ENCODE measurements around the gene PAX2.

PAX2 gene

DNA sequence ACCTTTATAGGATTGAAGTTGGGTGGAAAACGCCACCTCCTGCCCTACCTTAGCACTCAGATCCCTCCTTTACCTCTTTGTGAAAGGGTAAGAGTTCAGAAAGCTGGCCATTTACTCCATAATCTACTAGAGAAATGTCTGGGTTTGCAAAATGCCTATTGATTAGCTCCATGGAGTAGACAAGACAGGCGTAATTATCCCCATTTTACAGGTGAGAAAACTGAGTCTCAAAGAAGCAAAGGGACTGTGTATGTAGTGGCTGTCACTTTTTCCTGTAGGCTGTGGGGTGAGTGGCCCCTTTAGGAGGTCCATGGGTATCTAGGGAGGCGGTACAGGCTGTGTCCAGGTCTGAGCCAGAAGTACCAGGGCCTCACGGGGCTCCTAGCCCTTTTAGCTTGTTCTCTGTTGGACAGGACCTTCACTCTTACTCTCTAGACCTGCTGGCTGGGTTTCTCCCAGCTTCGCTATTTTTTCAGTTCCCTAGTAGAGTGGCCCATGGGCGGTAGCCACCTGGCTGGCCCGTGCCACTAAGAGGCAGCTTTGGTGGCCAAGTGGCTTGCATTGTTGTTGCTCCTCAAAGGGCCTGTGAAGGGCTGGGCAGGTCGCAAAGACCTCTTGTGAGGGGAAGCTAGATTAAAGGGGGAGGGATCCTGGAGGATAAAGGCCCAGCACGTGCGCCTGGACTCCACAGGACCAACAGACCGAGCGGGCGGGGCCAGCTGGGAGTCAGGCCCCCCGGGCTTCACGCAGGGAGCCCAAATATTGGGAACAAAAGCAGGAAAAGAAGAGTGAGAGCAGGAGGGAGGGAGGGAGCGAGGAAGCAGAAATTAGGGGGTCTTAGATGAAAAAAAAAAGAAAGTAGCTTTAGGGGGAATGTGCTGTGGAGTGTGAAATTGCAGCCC lies 4.7 kb upstream of the PAX2 start:
- Mint-ChIP-seq H3K4me1 (peaks cover 33% of the 10 kb centered on the region), H3K27me3 (ENCODE audit: low read depth) (peaks cover 98% of the 10 kb centered on the region)

DNA sequence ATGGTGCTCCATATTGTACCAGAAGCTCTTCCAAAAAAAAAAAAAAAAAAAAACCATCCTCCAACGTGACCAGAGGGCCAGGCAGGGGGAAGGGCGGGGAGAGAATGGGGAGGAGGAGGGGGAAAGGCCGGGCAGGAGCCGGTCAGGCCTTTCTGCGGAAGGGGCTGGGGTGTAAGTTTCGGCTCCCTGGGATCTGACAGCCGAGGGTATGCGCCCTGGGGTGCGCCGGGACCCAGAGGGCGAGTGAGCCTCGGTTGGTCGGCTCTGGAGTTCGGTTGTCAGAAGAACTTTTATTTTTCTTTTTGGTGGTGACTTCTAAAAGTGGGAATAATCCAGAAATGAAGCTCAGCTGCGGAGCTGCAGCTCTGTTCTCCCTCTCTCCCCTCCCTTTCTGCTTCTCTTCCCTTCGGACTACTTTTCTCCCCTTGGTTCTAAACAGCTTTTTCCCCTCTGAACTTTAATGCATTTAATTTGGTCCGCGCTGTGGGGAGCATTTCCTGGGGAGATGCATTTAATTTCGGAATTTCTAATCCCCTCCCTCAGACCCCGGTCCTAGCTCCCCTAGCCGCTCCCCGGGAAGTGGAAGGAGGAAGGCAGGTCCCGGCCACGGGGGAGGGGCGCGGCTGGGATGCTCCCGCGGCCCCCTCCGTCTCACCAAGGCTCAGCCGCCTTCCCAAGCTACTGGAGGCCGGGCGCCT lies 3.9 kb upstream of the PAX2 start:
- H3K27ac Mint-ChIP-seq: peak overlapping the region; percentile 57 to 99 (median 83)
- no peaks in the 10 kb centered on the region for H3K9me3 Mint-ChIP-seq
- H3K4me1 Mint-ChIP-seq: peaks cover 39% of the 10 kb centered on the region
- peak overlapping the region; percentile 82 to 88 (median 84) for H3K4me3 Mint-ChIP-seq
- H3K27me3 Mint-ChIP-seq (ENCODE audit: low read depth): peaks cover 97% of the 10 kb centered on the region
- no peaks in the 10 kb centered on the region for H3K36me3 Mint-ChIP-seq (ENCODE audit: low read depth)
- TF ChIP-seq, protein P1, sequence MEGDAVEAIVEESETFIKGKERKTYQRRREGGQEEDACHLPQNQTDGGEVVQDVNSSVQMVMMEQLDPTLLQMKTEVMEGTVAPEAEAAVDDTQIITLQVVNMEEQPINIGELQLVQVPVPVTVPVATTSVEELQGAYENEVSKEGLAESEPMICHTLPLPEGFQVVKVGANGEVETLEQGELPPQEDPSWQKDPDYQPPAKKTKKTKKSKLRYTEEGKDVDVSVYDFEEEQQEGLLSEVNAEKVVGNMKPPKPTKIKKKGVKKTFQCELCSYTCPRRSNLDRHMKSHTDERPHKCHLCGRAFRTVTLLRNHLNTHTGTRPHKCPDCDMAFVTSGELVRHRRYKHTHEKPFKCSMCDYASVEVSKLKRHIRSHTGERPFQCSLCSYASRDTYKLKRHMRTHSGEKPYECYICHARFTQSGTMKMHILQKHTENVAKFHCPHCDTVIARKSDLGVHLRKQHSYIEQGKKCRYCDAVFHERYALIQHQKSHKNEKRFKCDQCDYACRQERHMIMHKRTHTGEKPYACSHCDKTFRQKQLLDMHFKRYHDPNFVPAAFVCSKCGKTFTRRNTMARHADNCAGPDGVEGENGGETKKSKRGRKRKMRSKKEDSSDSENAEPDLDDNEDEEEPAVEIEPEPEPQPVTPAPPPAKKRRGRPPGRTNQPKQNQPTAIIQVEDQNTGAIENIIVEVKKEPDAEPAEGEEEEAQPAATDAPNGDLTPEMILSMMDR (IDR thresholded peaks at IDR 0.05; ENCODE audit: unreplicated experiment in 3 of 3): no peak

More for the DNA sequence above, 4.7 kb upstream of the PAX2 start:
- H3K36me3 Mint-ChIP-seq (ENCODE audit: low read depth): no peaks in the 10 kb centered on the region
- H3K4me3 Mint-ChIP-seq: peak overlapping the region; percentile 82 to 88 (median 84)
- peak overlapping the region; percentile 57 to 99 (median 83) for H3K27ac Mint-ChIP-seq
- no peaks in the 10 kb centered on the region for H3K9me3 Mint-ChIP-seq
- TF ChIP-seq, protein P1 (IDR thresholded peaks at IDR 0.05; ENCODE audit: unreplicated experiment in 3 of 3): no peak

DNA sequence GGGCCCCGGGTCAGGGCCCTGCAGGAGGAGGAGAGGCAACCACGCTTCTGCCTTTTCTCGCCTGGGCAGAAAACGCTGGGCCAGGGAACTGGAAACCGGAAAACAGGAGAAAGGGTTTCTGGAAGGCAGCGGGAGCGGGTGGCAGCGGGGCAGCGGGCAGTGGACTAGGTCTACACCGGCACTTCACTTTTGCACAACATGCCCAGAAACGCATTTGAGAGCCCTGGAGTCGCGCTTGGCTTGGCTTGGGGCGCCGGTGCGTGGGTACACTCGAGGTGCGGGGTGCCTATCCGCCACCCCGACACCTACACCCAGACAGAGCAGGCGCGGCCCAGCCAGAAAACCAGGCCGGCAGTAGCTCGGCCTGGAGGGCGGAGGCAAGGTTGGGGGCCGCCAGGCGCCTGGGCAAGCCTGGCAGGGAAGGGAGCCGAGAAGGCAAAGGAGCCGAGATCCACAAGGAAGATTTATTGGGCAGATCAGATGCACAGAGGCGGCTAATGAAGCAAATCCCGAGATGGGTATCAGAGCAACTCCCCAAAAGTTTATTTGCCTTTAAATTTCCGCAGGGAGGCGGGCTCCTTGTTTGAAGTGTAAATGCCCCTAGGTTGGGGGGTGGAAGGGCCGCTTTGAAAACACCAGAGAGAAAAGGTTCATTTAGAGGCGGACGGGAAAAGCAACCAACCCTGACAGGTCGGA lies 3.2 kb upstream of the PAX2 start:
- H3K27ac Mint-ChIP-seq: peak overlapping the region; percentile 83 to 99 (median 85)
- TF ChIP-seq, protein P1 (IDR thresholded peaks at IDR 0.05; ENCODE audit: unreplicated experiment in 3 of 3): no peak
- peaks cover 45% of the 10 kb centered on the region for H3K4me1 Mint-ChIP-seq
- H3K4me3 Mint-ChIP-seq: peak overlapping the region; percentile 79 to 85 (median 84)
- H3K27me3 Mint-ChIP-seq (ENCODE audit: low read depth): peaks cover 97% of the 10 kb centered on the region
- peaks cover 3% of the 10 kb centered on the region for H3K36me3 Mint-ChIP-seq (ENCODE audit: low read depth)
- H3K9me3 Mint-ChIP-seq: no peaks in the 10 kb centered on the region

DNA sequence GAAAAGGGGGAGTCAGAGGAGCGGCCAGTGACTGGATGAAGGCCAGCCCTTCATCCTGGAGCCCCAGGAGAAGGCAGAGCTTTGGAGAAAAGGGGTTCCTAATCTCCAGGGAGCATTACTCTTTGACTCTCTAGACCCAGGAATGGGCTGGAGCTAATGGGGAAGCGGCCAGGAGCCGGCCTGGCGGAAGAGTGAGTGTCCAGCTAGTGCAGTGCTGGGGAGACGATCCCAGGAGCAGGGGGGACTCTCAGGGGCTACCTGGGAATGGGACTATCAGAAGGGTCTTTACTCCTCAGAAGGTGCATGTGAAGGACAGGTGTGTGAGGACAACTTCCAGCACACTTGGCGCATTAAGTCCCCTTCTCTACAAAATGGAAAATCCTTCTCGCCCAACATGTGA lies 2.4 kb upstream of the PAX2 start:
- peak overlapping the region; percentile 77 to 88 (median 85) for H3K4me3 Mint-ChIP-seq
- TF ChIP-seq, protein P1 (IDR thresholded peaks at IDR 0.05; ENCODE audit: unreplicated experiment in 3 of 3): no peak
- H3K4me1 Mint-ChIP-seq: peaks cover 47% of the 10 kb centered on the region
- peak overlapping the region; percentile 83 to 99 (median 85) for H3K27ac Mint-ChIP-seq
- H3K9me3 Mint-ChIP-seq: no peaks in the 10 kb centered on the region
- peaks cover 97% of the 10 kb centered on the region for H3K27me3 Mint-ChIP-seq (ENCODE audit: low read depth)
- H3K36me3 Mint-ChIP-seq (ENCODE audit: low read depth): peaks cover 7% of the 10 kb centered on the region

DNA sequence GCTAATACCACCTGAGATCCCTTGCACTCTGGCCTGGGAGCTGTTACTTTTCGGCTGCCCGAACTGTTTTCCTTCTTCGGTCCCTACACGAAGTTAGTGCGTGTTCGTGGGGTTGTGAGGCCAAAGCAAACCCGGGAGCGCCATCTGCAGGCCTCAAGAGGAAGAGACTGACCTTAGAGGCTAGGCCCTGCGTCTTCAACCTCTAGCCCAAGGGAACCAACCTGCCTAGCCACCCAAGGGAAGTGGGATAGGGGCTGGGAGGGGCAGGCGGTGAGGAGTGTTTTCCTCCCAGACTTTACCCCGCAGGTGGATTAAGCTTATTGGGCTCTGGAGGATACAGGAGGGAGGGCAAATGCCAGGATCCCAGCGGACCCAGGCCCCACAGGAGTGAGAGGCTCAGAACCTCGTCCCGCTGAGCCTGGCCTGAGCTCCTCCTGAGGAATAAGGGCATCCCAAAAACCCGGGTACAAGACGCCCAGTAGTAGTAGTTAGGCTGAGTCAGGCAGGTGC lies 1.7 kb upstream of the PAX2 start:
- Mint-ChIP-seq H3K9me3 (no peaks in the 10 kb centered on the region), H3K4me1 (peaks cover 48% of the 10 kb centered on the region), H3K27me3 (ENCODE audit: low read depth) (peaks cover 97% of the 10 kb centered on the region), H3K4me3 (peak overlapping the region; percentile 77 to 88 (median 85)), H3K36me3 (ENCODE audit: low read depth) (peaks cover 7% of the 10 kb centered on the region), H3K27ac (peak overlapping the region; percentile 83 to 99 (median 85))
- TF ChIP-seq, protein P1 (IDR thresholded peaks at IDR 0.05; ENCODE audit: unreplicated experiment in 3 of 3): peak; percentile 70 to 85 (median 74)

Data from nephron (organoid).